T-helper 22 cell (primary cell): ENCODE results near the gene PSIP1.
A peak's percentile ranks its signal among the peaks of the same experiment; 100 is the strongest.
"Not testable (repeated sequence)": the region's sequence is repeated elsewhere in the genome, so short reads cannot be mapped to it uniquely, and the experiment has no call there.

ENCODE experiments used
- DNase-seq: peaks from one replicate; pipeline ENCODE4 v3.0.0-alpha.2; 2020; ENCODE audit warnings: low read depth

PSIP1 gene

DNA sequence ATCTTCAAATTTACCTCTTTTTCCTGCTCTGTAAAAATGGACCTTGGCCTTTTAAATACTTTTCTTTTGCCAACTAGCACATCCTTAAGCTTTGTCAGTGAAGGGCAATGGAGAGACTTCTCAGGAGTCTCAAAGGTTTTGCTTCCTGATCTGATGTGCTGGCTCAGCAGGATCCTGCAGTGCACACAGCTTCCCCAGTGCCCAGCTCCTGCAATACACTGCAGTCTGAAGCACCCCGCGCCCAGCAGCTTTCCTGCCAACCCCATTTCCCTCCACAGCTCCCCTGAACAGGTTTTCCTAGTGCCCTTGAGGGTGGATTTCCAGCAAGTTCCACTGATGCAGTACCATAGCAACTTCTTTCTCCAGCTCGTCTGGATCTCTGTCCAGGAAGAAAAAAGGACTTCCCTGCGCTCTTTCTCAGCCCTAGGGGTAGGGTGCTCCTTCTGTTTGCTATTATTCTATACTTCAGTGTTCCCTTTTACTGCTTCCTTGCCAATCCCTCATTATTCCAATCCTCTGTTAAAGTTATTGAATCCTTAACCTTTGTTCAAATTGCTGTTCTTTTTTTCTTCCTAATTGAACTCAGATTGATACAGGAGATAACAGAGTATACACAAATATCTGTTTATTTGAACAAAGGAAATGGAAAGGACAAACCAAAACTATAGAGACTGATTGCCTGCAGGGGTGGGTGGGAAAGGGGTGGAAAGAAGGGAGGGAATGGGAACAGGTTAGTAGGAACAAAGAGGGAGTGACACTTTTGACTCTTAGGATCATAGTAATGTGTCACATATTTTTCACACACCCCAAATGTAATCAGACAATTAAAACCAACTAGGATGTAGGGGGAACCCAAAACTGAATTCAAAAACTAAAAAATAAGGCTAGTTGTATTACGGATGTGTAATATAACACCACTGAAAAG, 79.6 kb downstream of the PSIP1 start:
- DNase-seq = no peak

DNA sequence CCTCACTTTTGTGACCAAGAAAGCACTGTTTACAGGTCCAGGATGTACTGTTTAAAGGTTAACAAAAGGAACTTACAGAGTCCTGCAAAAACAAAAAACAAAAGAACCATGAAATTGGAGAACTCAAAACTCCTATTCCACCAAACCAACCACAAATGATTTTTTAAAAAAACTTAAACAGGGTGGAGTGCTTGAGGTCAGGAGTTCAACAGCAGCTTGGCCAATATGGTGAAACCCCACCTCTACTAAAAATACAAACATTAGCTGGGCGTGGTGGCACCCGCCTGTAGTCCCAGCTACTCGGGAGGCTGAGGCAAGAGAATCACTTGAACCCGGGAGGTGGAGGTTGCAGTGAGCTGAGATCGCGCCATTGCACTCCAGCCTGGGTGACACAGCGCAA, 83.1 kb downstream of the PSIP1 start:
- DNase-seq = not testable (repeated sequence)

- no peak for DNase-seq
Measured at GRCh38 chr9:15426019-15426418, 84.8 kb downstream of the PSIP1 start.

DNA sequence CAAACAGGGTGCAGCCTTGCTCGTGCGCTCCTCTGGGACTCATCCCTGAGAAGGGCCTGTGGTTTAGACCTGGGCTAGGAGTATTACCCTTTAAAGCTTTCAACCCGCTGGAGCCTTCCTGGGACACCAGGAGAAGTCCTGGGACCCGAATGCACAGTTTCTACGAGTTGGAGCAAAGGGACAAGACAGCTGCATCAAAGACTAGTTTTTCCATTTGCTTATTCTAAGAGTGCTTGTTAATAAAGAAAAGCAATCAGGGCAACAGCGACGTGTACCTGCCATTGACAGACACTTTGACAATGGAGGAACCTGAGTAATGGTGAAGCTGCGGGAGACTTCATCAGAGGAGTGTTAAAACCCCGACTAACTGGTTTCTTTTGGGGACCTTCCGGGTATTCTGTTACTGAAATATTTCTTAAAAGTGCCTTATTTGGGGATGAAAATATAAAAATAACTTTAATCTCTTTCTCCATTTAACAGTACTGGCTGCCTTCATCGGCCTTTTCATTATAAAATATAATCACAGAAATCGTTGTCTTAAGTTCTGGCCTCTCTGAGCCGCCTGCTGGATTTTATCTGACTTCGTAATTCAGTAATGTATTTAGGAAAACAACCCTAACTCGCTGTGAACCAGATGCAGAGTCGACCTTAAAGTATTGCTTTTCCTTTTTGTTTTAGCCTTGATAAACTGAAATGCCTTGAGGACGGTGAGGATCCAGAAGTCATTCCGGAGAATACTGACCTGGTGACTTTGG, 87.4 kb downstream of the PSIP1 start:
- DNase-seq = no peak

DNA sequence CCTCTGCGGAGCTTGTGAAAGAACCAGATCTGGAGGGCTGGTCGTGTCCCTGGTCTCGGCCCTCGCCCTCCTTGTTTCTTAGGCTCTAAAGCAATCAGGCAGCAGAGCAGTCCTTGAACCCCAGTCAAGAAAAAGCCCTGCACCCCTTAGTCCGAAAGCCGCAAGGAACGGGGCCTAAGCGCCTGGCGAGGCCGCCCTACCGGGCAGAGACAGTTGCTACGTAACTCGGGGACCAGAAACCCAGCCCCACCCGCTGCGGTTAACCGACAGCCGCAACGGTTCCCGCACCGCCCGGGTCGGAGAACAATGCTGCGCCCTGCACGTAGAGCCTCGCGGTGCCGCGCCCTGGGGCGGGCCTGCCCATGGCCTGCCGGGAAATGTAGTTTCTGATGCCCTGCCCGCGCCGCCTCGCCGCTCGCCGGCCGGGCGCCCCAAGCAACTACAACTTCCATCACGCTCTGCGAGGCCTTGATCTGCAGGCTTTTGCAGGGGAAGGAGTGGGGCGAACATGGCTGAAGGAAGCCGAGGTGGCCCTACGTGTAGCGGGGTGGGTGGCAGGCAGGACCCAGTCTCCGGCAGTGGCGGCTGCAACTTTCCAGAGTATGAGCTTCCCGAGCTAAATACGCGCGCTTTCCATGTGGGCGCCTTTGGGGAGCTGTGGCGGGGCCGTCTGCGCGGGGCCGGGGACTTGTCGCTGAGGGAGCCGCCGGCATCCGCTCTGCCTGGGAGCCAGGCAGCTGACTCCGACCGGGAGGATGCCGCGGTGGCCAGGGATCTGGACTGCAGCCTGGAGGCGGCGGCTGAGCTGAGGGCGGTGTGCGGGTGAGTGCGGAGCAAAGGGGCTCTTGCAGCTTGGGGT, 88.2 kb downstream of the PSIP1 start, which contains the start of gene SNAPC3:
Gene SNAPC3 (plus strand): TSS at position 505 of the 859 bp plus-strand sequence. CDS start 4 bp downstream, at position 509.
- peak; percentile 88 for DNase-seq

DNA sequence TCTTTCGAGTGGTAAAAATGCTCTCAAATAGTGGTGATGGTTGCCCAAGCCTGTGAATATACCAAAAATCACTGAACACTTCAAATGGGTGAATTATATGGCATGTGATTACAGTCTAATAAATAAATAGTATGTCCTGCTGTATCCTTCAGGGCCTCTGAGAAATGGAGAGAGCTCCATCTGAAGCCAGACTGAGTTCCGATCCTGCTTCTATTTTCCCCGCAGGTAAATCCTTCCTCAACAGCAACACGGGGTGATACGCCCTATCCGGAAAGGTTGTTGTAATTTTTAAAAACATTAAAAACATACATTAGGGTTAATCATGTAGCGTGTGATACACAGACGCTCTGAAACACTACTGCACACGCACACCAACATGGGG, 88.8 kb downstream of the PSIP1 start:
- no peak for DNase-seq

GRCh38 chr9:15421532-15421931, 89.2 kb downstream of the PSIP1 start:
- no peak for DNase-seq

- DNase-seq = no peak
Measured at GRCh38 chr9:15420796-15421195, 90.0 kb downstream of the PSIP1 start.

- DNase-seq = no peak
Measured at GRCh38 chr9:15417626-15418025, 93.1 kb downstream of the PSIP1 start.

GRCh38 chr9:15416880-15417279, 93.9 kb downstream of the PSIP1 start:
- DNase-seq = no peak
